ENCODE data around the gene AFF3.

GRCh38 chr2:99675130-99675661 lies 467.2 kb downstream of the AFF3 start:
- TF ChIP-seq POLR2A (IDR thresholded peaks at IDR 0.05; ENCODE audit: low read depth, low read length) (no peak), POLR2AphosphoS2 (IDR thresholded peaks at IDR 0.05; ENCODE audit: low read depth, low read length) (no peak), CTCF (IDR thresholded peaks at IDR 0.05 in 2 of 3, conservative IDR thresholded peaks at IDR 0.05 in 1 of 3; ENCODE audit: control insufficient read depth in 2 of 3, extremely low read depth in 1 of 3, insufficient read depth in 1 of 3, low read depth in 3 of 3, low read length in 3 of 3) (no peak), PBX3 (IDR thresholded peaks at IDR 0.05; ENCODE audit: insufficient replicate concordance, low read depth, low read length) (no peak), EZH2 (IDR thresholded peaks at IDR 0.05; ENCODE audit: borderline replicate concordance, control insufficient read depth, low read depth, low read length) (no peak)

All from GM12878 (cell line).